RPMI8226 (cell line): ENCODE measurements around the gene RMND5A.
A peak's percentile ranks its signal among the peaks of the same experiment; 100 is the strongest.

ENCODE experiments used
- DNase-seq: peaks from one replicate; pipeline ENCODE4 v3.0.0-alpha.2; 2015

RMND5A gene

GRCh38 chr2:86800856-86801567 lies 80.9 kb downstream of the RMND5A start:
- no peak for DNase-seq

- DNase-seq, result no peak
These were observed 86.2 kb downstream of the RMND5A start for GRCh38 chr2:86806059-86806857.

- no peak for DNase-seq
These were observed 87.0 kb downstream of the RMND5A start for GRCh38 chr2:86807133-86807467.

GRCh38 chr2:86807468-86808275 lies 87.6 kb downstream of the RMND5A start:
- DNase-seq, result peak; percentile 94

GRCh38 chr2:86808315-86809161 lies 88.4 kb downstream of the RMND5A start:
- DNase-seq, result peak; percentile 93

GRCh38 chr2:86809481-86810121 lies 89.5 kb downstream of the RMND5A start:
- no peak for DNase-seq

GRCh38 chr2:86815611-86816010 lies 95.5 kb downstream of the RMND5A start:
- DNase-seq, result no peak

GRCh38 chr2:86818114-86818801 lies 98.2 kb downstream of the RMND5A start:
- DNase-seq, result no peak

GRCh38 chr2:86818957-86819356 lies 98.9 kb downstream of the RMND5A start:
- no peak for DNase-seq

- DNase-seq, result no peak
These were observed 101.2 kb downstream of the RMND5A start for GRCh38 chr2:86821306-86821705.

GRCh38 chr2:86821842-86822241 lies 101.8 kb downstream of the RMND5A start:
- no peak for DNase-seq

- no peak for DNase-seq
These were observed 102.7 kb downstream of the RMND5A start for GRCh38 chr2:86822668-86823345.

GRCh38 chr2:86825036-86825692 lies 105.1 kb downstream of the RMND5A start:
- DNase-seq, result no peak

- DNase-seq, result no peak
These were observed 105.7 kb downstream of the RMND5A start for GRCh38 chr2:86825693-86826381.

GRCh38 chr2:86826951-86827350 lies 106.9 kb downstream of the RMND5A start:
- no peak for DNase-seq
